ENCODE results near the gene AOPEP.

Gene AOPEP

DNA sequence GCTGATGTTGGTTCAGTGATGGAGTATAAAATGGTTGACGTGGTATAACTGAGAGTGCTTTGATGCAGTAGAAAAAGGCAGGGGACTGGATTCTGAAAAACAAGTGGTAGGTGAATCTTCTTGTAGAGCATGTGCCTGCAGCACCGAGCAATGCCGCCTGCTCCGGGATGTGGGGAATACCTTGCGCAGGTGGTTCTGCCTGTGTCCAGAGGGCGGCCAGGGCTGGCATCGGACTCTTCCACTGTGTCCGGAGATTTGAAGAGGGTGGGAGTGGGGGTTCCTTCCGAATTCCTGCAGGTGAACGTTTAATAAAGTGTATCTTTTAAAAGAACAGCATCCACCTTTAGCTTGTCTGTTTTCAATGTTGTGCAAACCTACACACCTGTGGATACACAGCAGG lies 353.0 kb downstream of the AOPEP start:
- H3K4me1 ChIP-seq, result peaks cover 12% of the 10 kb centered on the region
- H3K4me2 ChIP-seq (ENCODE audit: low read length), result peak overlapping the region; percentile 75
- no peak overlapping the region for H2AFZ ChIP-seq
- no peak overlapping the region for H3K9ac ChIP-seq
- no peaks in the 10 kb centered on the region for H3K27me3 ChIP-seq (ENCODE audit: control insufficient read depth, insufficient read depth, low read length)
- TF ChIP-seq, protein P1, sequence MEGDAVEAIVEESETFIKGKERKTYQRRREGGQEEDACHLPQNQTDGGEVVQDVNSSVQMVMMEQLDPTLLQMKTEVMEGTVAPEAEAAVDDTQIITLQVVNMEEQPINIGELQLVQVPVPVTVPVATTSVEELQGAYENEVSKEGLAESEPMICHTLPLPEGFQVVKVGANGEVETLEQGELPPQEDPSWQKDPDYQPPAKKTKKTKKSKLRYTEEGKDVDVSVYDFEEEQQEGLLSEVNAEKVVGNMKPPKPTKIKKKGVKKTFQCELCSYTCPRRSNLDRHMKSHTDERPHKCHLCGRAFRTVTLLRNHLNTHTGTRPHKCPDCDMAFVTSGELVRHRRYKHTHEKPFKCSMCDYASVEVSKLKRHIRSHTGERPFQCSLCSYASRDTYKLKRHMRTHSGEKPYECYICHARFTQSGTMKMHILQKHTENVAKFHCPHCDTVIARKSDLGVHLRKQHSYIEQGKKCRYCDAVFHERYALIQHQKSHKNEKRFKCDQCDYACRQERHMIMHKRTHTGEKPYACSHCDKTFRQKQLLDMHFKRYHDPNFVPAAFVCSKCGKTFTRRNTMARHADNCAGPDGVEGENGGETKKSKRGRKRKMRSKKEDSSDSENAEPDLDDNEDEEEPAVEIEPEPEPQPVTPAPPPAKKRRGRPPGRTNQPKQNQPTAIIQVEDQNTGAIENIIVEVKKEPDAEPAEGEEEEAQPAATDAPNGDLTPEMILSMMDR (IDR thresholded peaks at IDR 0.05), result no peak
- no peak overlapping the region for H3K27ac ChIP-seq
- peak overlapping the region; percentile 30 for H3K4me3 ChIP-seq (ENCODE audit: low read depth, low read length)
- peaks cover 43% of the 10 kb centered on the region for H3K79me2 ChIP-seq
- H3K36me3 ChIP-seq (ENCODE audit: control insufficient read depth, insufficient read depth, low read length), result no peaks in the 10 kb centered on the region
- no peaks in the 10 kb centered on the region for H3K9me3 ChIP-seq (ENCODE audit: control insufficient read depth, low read length)

DNA sequence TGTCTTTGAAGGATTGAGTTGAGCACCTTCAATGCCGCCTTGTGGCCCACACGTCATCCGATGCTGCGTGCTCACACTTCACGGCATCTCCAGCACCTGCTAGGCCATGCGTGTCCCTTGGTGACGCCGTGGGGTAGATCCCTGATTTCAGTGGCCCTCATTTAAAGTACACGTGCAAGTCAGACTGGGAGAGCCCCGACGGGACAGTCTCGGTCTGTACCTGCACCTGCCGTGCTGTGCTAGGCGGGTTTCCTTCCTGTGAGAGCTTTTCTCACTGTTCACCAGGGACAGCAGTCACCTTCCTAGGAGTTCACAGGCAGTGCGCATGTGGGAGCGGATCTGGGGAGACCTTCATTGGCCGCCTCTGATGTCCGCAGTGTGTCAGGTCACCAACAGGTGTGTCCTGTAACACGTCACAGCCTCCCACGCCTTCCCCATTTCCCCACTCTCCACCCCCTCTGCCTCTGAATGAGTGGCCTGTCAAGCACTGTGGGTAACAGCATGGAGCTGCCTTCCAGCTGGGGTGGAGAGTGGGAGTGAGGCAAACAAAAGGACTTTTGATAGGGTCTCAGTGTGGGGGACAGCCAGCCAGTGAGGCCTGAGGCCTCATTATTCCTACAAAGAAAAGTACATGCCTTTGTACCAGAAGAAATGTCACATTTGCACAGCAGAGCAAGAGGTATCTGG lies 354.6 kb downstream of the AOPEP start:
- TF ChIP-seq, protein P1 (IDR thresholded peaks at IDR 0.05), result no peak
- peak overlapping the region; percentile 12 for H3K4me3 ChIP-seq (ENCODE audit: low read depth, low read length)
- H3K79me2 ChIP-seq, result peaks cover 30% of the 10 kb centered on the region
- no peak overlapping the region for H2AFZ ChIP-seq
- H3K4me2 ChIP-seq (ENCODE audit: low read length), result peak overlapping the region; percentile 50
- no peak overlapping the region for H3K9ac ChIP-seq
- H3K27ac ChIP-seq, result no peak overlapping the region
- peaks cover 12% of the 10 kb centered on the region for H3K4me1 ChIP-seq
- no peaks in the 10 kb centered on the region for H3K9me3 ChIP-seq (ENCODE audit: control insufficient read depth, low read length)
- H3K27me3 ChIP-seq (ENCODE audit: control insufficient read depth, insufficient read depth, low read length), result no peaks in the 10 kb centered on the region
- H3K36me3 ChIP-seq (ENCODE audit: control insufficient read depth, insufficient read depth, low read length), result no peaks in the 10 kb centered on the region

DNA sequence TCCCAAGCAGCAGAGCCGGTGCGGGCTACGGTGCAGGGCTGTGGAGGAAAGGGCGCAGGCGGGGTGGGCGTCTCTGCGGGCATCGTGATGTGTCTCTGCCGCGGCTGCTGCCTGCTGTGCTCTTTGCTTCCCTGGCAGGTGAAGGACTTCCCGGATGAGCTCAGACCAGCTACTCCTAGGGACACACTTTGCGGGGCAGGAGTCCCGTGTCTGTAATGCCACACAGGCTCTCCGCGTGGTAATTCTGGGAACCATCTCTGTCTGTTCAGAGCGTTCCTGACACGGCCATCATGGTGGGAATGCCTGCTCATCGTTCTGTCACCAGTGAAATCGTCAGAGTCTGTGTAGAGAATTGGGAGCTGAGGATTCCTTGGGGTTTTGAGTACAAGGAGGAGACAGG lies 355.5 kb downstream of the AOPEP start:
- H3K9ac ChIP-seq, result no peak overlapping the region
- peaks cover 10% of the 10 kb centered on the region for H3K4me1 ChIP-seq
- H3K4me3 ChIP-seq (ENCODE audit: low read depth, low read length), result peak overlapping the region; percentile 44
- H3K27ac ChIP-seq, result no peak overlapping the region
- peaks cover 28% of the 10 kb centered on the region for H3K79me2 ChIP-seq
- H3K36me3 ChIP-seq (ENCODE audit: control insufficient read depth, insufficient read depth, low read length), result no peaks in the 10 kb centered on the region
- no peaks in the 10 kb centered on the region for H3K27me3 ChIP-seq (ENCODE audit: control insufficient read depth, insufficient read depth, low read length)
- no peaks in the 10 kb centered on the region for H3K9me3 ChIP-seq (ENCODE audit: control insufficient read depth, low read length)
- H2AFZ ChIP-seq, result no peak overlapping the region
- TF ChIP-seq, protein P1 (IDR thresholded peaks at IDR 0.05), result no peak
- peak overlapping the region; percentile 50 for H3K4me2 ChIP-seq (ENCODE audit: low read length)

DNA sequence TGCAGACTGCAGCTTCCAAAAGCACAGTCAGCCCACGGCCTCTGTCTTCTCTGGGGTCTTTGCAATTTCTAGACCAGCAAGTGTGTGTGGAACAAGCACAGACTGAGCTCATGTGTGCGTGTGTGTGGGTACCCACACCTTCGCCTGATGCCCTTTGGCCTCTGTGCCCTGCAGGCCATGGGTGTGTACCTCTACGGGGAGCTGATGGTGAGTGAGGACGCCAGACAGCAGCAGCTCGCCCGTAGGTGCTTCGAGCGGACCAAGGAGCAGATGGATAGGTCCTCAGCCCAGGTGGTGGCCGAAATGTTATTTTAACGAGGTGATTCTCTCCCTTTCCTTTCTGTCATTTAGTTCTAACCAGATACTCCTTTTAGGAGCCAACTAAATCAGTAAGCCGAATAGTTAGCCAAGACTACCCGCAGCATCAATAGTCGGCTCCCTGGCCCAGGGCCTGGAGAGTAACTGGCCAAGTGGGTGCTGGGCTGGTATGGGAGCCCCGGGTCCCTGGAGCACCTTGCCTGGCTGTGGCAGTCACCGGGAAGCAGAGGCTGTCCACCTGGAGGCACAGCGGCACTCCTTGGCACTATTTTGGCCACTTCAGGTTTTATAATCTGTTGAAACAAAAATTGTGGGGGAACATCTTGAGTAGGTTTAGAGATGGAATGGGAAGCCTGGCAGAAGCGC lies 356.0 kb downstream of the AOPEP start:
- no peaks in the 10 kb centered on the region for H3K36me3 ChIP-seq (ENCODE audit: control insufficient read depth, insufficient read depth, low read length)
- no peak overlapping the region for H2AFZ ChIP-seq
- H3K4me3 ChIP-seq (ENCODE audit: low read depth, low read length), result peak overlapping the region; percentile 44
- H3K9me3 ChIP-seq (ENCODE audit: control insufficient read depth, low read length), result no peaks in the 10 kb centered on the region
- H3K4me1 ChIP-seq, result peaks cover 8% of the 10 kb centered on the region
- TF ChIP-seq, protein P1 (IDR thresholded peaks at IDR 0.05), result no peak
- peaks cover 23% of the 10 kb centered on the region for H3K79me2 ChIP-seq
- no peaks in the 10 kb centered on the region for H3K27me3 ChIP-seq (ENCODE audit: control insufficient read depth, insufficient read depth, low read length)
- peak overlapping the region; percentile 50 for H3K4me2 ChIP-seq (ENCODE audit: low read length)
- no peak overlapping the region for H3K27ac ChIP-seq
- H3K9ac ChIP-seq, result no peak overlapping the region
